ENCODE measurements around the gene TTC32.

GRCh38 chr2:19883486-19883885 is 18.3 kb downstream of the TTC32 start:
- TF ChIP-seq CTCF (IDR thresholded peaks at IDR 0.05) (no peak), POLR2A (IDR thresholded peaks at IDR 0.05) (no peak)

Measured in adrenal gland (tissue), 5 donors.